ENCODE results near the gene ARF3.

- TF ChIP-seq CTCF (conservative IDR thresholded peaks at IDR 0.05; ENCODE audit: low read length) (no peak), EZH2phosphoT487 (IDR thresholded peaks at IDR 0.05; ENCODE audit: borderline replicate concordance) (no peak)
Observed at GRCh38 chr12:48958049-48958388, 732 bp upstream of the ARF3 start.
